ENCODE data around the gene SH3BP5L. TPM values are rescaled to one million over a fixed set of nuclear protein-coding genes. Genes with fewer than 3 reads are reported as not detected.

The SH3BP5L gene
- total and polyA plus RNA-seq, 2 of the 13 experiments (the other 11 are each of a cell fraction or from before 2014, with no cell fraction given), result 10.3 to 14.9 TPM

GRCh38 chr1:248825909-248826760 lies at the start of gene SH3BP5L (continued):
- TF ChIP-seq, protein P1, sequence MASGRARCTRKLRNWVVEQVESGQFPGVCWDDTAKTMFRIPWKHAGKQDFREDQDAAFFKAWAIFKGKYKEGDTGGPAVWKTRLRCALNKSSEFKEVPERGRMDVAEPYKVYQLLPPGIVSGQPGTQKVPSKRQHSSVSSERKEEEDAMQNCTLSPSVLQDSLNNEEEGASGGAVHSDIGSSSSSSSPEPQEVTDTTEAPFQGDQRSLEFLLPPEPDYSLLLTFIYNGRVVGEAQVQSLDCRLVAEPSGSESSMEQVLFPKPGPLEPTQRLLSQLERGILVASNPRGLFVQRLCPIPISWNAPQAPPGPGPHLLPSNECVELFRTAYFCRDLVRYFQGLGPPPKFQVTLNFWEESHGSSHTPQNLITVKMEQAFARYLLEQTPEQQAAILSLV (CRISPR knock-in tag; IDR thresholded peaks at IDR 0.05; ENCODE audit: borderline replicate concordance), result 0 out of 2 replicates have a peak, but pooled peaks have one; percentile 46
- TF ChIP-seq MEF2D (CRISPR knock-in tag; IDR thresholded peaks at IDR 0.05) (0 out of 2 replicates have a peak, but pooled peaks have one; percentile 0), RBAK (CRISPR knock-in tag; IDR thresholded peaks at IDR 0.05) (0 out of 2 replicates have a peak, but pooled peaks have one; percentile 16), LCORL (IDR thresholded peaks at IDR 0.05) (no peak), LCORL (CRISPR knock-in tag; IDR thresholded peaks at IDR 0.05) (peak; percentile 61; the same call in 1 of the 2 replicates), SRY (CRISPR knock-in tag; IDR thresholded peaks at IDR 0.05) (peak; percentile 87), MAZ (IDR thresholded peaks at IDR 0.05; ENCODE audit: borderline replicate concordance, low read depth, low read length) (peak; percentile 88), MAZ (CRISPR knock-in tag; IDR thresholded peaks at IDR 0.05; ENCODE audit: low read depth) (peak; percentile 75), NFKB2 (CRISPR knock-in tag; IDR thresholded peaks at IDR 0.05; ENCODE audit: borderline replicate concordance) (peak; percentile 67; the same call in 1 of the 2 replicates), BRF2 (CRISPR knock-in tag; IDR thresholded peaks at IDR 0.05) (peak; percentile 51; the same call in 1 of the 2 replicates)
- TF ChIP-seq, protein P2, sequence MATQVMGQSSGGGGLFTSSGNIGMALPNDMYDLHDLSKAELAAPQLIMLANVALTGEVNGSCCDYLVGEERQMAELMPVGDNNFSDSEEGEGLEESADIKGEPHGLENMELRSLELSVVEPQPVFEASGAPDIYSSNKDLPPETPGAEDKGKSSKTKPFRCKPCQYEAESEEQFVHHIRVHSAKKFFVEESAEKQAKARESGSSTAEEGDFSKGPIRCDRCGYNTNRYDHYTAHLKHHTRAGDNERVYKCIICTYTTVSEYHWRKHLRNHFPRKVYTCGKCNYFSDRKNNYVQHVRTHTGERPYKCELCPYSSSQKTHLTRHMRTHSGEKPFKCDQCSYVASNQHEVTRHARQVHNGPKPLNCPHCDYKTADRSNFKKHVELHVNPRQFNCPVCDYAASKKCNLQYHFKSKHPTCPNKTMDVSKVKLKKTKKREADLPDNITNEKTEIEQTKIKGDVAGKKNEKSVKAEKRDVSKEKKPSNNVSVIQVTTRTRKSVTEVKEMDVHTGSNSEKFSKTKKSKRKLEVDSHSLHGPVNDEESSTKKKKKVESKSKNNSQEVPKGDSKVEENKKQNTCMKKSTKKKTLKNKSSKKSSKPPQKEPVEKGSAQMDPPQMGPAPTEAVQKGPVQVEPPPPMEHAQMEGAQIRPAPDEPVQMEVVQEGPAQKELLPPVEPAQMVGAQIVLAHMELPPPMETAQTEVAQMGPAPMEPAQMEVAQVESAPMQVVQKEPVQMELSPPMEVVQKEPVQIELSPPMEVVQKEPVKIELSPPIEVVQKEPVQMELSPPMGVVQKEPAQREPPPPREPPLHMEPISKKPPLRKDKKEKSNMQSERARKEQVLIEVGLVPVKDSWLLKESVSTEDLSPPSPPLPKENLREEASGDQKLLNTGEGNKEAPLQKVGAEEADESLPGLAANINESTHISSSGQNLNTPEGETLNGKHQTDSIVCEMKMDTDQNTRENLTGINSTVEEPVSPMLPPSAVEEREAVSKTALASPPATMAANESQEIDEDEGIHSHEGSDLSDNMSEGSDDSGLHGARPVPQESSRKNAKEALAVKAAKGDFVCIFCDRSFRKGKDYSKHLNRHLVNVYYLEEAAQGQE (IDR thresholded peaks at IDR 0.05; ENCODE audit: borderline replicate concordance in 1 of 2, low read depth in 1 of 2, low read length in 2 of 2), result peak in 1 of 2 experiments; percentile 10; a peak in 1 of 4 replicates
- TF ChIP-seq, protein P3, sequence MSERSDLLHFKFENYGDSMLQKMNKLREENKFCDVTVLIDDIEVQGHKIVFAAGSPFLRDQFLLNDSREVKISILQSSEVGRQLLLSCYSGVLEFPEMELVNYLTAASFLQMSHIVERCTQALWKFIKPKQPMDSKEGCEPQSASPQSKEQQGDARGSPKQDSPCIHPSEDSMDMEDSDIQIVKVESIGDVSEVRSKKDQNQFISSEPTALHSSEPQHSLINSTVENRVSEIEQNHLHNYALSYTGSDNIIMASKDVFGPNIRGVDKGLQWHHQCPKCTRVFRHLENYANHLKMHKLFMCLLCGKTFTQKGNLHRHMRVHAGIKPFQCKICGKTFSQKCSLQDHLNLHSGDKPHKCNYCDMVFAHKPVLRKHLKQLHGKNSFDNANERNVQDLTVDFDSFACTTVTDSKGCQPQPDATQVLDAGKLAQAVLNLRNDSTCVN (CRISPR knock-in tag; IDR thresholded peaks at IDR 0.05; ENCODE audit: borderline replicate concordance), result no peak
- TF ChIP-seq, protein P4, sequence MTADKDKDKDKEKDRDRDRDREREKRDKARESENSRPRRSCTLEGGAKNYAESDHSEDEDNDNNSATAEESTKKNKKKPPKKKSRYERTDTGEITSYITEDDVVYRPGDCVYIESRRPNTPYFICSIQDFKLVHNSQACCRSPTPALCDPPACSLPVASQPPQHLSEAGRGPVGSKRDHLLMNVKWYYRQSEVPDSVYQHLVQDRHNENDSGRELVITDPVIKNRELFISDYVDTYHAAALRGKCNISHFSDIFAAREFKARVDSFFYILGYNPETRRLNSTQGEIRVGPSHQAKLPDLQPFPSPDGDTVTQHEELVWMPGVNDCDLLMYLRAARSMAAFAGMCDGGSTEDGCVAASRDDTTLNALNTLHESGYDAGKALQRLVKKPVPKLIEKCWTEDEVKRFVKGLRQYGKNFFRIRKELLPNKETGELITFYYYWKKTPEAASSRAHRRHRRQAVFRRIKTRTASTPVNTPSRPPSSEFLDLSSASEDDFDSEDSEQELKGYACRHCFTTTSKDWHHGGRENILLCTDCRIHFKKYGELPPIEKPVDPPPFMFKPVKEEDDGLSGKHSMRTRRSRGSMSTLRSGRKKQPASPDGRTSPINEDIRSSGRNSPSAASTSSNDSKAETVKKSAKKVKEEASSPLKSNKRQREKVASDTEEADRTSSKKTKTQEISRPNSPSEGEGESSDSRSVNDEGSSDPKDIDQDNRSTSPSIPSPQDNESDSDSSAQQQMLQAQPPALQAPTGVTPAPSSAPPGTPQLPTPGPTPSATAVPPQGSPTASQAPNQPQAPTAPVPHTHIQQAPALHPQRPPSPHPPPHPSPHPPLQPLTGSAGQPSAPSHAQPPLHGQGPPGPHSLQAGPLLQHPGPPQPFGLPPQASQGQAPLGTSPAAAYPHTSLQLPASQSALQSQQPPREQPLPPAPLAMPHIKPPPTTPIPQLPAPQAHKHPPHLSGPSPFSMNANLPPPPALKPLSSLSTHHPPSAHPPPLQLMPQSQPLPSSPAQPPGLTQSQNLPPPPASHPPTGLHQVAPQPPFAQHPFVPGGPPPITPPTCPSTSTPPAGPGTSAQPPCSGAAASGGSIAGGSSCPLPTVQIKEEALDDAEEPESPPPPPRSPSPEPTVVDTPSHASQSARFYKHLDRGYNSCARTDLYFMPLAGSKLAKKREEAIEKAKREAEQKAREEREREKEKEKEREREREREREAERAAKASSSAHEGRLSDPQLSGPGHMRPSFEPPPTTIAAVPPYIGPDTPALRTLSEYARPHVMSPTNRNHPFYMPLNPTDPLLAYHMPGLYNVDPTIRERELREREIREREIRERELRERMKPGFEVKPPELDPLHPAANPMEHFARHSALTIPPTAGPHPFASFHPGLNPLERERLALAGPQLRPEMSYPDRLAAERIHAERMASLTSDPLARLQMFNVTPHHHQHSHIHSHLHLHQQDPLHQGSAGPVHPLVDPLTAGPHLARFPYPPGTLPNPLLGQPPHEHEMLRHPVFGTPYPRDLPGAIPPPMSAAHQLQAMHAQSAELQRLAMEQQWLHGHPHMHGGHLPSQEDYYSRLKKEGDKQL (CRISPR knock-in tag; IDR thresholded peaks at IDR 0.05; ENCODE audit: low read depth), result peak; percentile 22; the same call in 1 of the 2 replicates
